Fibroblast of lung (primary cell): ENCODE data around the gene CBFA2T3.

Experiments used
- EZH2 ChIP-seq: IDR thresholded peaks from 2 replicates; pipeline ENCODE4 v1.5.1; 2012; ENCODE audit warnings: low read length, control low read depth, mild to moderate bottlenecking; ENCODE audit errors: missing control alignments
- TF ChIP-seq, protein P1 (sequence below), 2 donors: IDR thresholded peaks in 1 of 2; conservative IDR thresholded peaks in 1 of 2; 1 replicate in 1 of 2; 2 replicates in 1 of 2; pipeline ENCODE4 v1.5.1; 2011 to 2012; ENCODE audit warnings: low read length in 2 of 2, control low read depth in 1 of 2, inconsistent platforms in 1 of 2, low read depth in 1 of 2, mild to moderate bottlenecking in 1 of 2

DNA sequence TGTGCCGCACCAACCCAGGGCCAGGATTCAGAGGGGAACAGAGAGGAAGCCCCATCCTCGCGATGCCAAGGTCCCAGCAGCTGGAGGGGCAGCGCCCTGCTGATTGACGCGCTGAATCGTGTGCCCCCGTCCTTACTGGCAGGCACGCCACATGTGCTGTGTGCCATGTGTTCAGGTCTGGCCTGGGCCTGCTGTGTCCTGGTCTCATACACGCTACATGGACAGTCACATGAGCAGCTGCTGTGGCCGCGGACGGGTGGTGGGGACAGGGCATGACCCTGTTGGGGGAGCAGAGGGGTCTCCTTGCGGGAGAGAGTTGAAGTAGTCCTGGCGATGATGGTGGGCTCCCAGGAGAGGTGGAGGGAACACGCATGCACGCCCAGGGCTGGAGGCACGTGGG is 18.0 kb downstream of the CBFA2T3 start:
- TF ChIP-seq, protein P1, sequence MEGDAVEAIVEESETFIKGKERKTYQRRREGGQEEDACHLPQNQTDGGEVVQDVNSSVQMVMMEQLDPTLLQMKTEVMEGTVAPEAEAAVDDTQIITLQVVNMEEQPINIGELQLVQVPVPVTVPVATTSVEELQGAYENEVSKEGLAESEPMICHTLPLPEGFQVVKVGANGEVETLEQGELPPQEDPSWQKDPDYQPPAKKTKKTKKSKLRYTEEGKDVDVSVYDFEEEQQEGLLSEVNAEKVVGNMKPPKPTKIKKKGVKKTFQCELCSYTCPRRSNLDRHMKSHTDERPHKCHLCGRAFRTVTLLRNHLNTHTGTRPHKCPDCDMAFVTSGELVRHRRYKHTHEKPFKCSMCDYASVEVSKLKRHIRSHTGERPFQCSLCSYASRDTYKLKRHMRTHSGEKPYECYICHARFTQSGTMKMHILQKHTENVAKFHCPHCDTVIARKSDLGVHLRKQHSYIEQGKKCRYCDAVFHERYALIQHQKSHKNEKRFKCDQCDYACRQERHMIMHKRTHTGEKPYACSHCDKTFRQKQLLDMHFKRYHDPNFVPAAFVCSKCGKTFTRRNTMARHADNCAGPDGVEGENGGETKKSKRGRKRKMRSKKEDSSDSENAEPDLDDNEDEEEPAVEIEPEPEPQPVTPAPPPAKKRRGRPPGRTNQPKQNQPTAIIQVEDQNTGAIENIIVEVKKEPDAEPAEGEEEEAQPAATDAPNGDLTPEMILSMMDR (conservative IDR thresholded peaks at IDR 0.05 in 1 of 2, IDR thresholded peaks at IDR 0.05 in 1 of 2; ENCODE audit: low read depth in 1 of 2, low read length in 2 of 2), result no peak
- no peak for TF ChIP-seq EZH2
